Adipose tissue (tissue), 3 donors: ENCODE data around the gene TMEM69. TPM values are rescaled to one million over a fixed set of nuclear protein-coding genes. Genes with fewer than 3 reads are reported as not detected.
"Not testable (repeated sequence)": the region's sequence is repeated elsewhere in the genome, so short reads cannot be mapped to it uniquely, and the experiment has no call there.

Experiments used
- H3K27ac ChIP-seq: one replicate; pipeline ENCODE4 v1.5.1; 2013; ENCODE audit warnings: low read depth, low read length
- WGBS, 3 donors: extraction: QIAGEN DNeasy Blood & Tissue Kit; methylation state at CpG; one replicate each; pipeline ENCODE4 v1.1.7; 2013; 5-methylcytosine and 5-hydroxymethylcytosine counted together
- polyA plus RNA-seq, 3 donors: library from polyadenylated mRNA; stranded (reverse); fragments of 200-250 nt; gene quantifications; one replicate each; pipeline ENCODE4 v1.2.3, GENCODE V29; 2013
- donor health status: healthy with polysubstance abuse.
- donor health status: Bipolar disorder and iron deficiency.
- donor health status: healthy.

The TMEM69 gene
- polyA plus RNA-seq, 3 donors, result 13.8 to 18.2 (median 16.7) TPM

DNA sequence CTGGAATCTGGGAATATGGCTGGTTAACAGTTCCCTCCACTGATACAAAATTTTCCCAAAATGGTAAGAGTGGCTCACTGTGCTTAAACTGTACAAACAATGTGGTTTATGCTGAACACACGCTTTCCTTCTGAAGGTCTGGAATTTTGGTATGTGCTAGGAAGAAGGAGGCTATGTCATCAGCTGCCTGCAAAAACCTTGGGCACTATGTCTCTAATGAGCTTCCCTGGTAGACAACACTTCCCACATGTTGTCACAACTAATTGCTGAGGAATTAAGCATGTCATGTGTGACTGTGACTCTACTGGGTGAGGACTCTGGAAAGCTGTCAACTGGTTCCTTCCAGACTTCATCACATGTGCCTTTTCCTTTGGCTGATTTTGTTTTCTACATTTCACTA lies 33.2 kb downstream of the TMEM69 start:
- WGBS, 3 donors, result 90 to 94% (median 93%) methylated on average over 1 of the region's 1 CpG
- H3K27ac ChIP-seq, result no peak overlapping the region

DNA sequence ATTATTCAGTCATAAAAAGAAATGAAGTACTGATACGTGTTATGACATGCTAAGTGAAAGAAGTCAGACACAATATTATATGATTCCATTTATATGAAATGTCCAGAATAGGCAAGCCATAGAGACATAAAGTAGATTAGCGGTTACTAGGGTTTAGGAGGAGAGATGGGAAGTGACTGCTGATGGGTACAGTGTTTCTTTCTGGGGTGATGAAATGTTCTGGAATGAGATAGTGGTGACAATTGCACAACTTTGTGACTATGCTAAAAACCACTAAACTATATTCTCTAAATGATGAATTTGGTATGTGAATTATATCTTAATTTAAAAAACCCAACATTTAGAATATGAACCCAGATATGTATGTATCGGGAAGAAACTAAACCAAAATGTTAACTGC lies 34.8 kb downstream of the TMEM69 start:
- no peak overlapping the region for H3K27ac ChIP-seq
- 81 to 99% (median 85%) methylated on average over 3 of the region's 3 CpGs for whole genome bisulfite sequencing, 3 donors

DNA sequence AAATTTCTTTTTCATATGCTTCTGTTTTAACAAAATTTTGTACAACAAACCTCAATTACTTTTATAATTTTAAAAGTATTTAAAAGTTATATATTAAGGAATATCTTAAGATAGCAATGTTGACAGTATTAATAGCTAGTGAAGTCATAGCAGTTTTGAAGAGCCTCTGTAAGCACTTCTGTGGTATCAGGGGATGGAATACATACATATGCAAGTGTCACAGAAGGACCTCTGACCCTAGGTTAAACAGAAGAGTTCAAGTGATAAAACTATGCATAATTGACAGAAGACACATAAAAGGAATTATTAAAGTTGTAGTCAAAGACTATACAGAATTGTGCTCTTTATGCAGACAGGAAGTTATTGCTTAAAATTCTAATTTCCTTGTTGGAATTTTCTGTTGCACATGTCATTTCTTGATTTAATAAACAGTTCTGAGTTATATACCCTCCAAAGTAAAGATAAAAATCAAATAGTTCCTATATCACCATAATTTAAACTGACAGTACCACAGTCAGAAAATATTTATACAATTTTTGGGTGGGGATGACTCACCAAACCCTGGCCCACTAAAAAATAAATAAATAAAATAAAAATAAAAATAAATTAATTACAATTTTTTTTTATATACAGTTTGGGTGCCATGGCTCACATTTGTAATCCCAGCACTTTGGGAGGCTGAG lies 35.4 kb downstream of the TMEM69 start:
- no peak overlapping the region for H3K27ac ChIP-seq

DNA sequence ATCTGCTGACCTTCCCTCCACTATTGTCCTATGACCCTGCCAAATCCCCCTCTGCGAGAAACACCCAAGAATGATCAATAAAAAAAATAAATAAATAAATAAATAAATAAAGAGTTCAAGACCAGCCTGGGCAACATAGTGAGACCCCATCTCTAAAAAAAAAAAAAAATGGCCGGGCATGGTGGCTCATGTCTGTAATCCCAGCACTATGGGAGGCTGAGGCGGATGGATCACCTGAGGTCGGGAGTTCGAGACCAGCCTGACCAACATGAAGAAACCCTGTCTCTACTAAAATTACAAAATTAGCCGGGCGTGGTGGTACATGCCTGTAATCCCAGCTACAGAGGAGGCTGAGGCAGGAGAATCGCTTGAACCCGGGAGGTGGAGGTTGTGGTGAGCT lies 38.0 kb downstream of the TMEM69 start:
- 96 to 98% (median 97%) methylated on average over 9 of the region's 9 CpGs for WGBS, 3 donors

DNA sequence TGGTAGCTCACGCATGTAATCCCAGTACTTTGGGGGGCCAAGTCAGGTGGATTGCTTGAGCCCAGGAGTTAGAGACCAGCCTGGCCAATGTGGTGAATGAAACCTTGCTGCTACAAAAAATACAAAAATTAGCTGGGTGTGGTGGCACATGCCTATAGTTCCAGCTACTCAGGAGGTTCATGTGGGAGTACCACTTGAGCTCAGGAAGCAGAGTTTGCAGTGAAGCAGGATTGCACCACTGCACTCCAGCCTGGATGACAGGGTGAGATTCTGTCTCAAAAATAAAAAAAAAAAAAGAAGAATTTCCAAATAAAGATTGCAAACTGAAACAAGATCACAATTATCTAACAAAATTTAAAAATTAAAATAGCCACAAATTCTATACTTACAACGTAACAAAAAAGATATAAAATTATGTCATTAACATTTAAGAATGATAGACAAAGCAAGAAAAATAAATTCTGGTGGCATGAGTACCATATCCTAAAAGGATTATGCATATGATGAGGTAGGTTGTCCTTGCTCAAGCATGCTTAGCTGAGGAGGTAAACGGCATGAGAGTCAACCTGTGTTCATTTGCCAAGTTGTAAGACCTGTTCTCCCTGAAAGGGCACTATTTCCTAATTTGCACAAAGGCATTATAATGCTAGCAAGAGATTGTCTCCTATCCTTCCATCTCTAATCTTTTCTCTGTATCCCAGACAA lies 42.2 kb downstream of the TMEM69 start:
- 71 to 79% (median 78%) methylated on average over 3 of the region's 3 CpGs for WGBS, 3 donors
- H3K27ac ChIP-seq, result no peak overlapping the region

More for the DNA sequence above, 38.0 kb downstream of the TMEM69 start:
- H3K27ac ChIP-seq, result not testable (repeated sequence)

DNA sequence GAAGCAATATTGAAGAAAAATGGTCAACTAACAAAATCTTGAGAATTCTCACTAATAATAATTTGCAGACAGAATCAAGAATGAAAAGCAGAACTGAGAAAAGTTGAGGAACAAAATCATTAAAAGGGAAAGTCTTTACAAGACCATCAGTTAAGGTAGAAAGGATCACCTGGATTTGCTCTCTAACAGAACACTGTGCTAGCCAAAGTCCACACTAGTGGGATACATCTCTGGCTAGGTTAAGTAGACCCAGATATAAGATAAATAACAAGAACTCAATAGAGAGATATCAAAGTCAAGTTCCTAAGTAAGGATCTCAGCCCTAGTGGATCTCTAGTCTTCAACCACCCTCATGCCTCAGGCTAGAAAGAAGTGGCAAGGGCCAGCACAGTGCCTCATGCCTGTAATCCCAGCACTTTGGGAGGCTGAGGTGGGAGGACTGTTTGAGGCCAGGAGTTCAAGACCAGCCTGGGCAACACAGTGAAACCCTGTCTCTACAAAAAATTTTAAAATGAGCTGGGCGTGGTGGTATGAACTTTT lies 42.9 kb downstream of the TMEM69 start:
- H3K27ac ChIP-seq, result no peak overlapping the region

DNA sequence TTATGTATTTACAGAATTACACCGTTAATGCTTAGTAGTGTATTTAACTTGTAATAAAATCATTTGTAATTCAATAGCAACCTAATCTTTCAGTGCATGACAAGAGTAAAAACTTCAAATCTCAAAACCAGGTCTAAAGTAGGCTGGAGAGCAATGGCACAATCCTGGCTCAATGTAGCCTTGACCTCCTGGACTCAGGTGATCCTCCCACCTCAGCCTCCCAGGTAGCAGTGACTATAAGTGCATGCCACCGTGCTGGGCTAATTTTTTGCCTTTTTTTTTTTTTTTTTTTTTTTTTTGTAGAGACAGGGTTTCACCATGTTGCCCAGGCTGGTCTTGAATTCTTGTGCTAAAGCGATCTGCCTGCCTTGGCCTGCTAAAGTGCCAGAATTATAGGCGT lies 51.2 kb downstream of the TMEM69 start:
- 95 to 97% (median 97%) methylated on average over 4 of the region's 4 CpGs for WGBS, 3 donors
- no peak overlapping the region for H3K27ac ChIP-seq

More for the DNA sequence above, 42.9 kb downstream of the TMEM69 start:
- 91 to 100% (median 100%) methylated on average over 1 of the region's 1 CpG for WGBS, 3 donors

DNA sequence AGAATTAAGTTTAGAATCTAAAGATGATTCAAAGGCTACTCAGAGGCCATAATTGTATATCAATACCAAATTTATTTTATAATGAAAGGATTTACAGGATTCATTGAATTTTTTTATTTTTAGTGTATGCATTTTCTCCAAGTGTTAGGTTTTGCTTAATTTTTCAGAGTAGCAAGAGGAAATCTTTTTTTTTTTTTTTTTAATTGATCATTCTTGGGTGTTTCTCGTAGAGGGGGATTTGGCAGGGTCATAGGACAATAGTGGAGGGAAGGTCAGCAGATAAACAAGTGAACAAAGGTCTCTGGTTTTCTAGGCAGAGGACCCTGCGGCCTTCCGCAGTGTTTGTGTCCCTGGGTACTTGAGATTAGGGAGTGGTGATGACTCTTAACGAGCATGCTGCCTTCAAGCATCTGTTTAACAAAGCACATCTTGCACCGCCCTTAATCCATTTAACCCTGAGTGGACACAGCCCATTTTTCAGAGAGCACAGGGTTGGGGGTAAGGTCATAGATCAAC lies 51.7 kb downstream of the TMEM69 start:
- WGBS, 3 donors, result 83 to 90% (median 88%) methylated on average over 4 to 5 of the region's 5 CpGs

More for the DNA sequence above, 51.7 kb downstream of the TMEM69 start:
- H3K27ac ChIP-seq, result not testable (repeated sequence)

Other genes starting within 250 kb of the TMEM69 start
- gene TESK2, start 197.0 kb upstream of the TMEM69 start, polyA plus RNA-seq, result 1 to 10 TPM; 2.1 to 3.8 (median 3.8) TPM
- gene CCDC163, start 188.1 kb upstream of the TMEM69 start, polyA plus RNA-seq, result 1 to 10 TPM in 2 of 3 donors, under 1 TPM in 1; 0.80 to 4.1 (median 1.0) TPM
- 1 to 10 TPM; 2.4 to 3.9 (median 2.8) TPM for gene MMACHC, start 187.9 kb upstream of the TMEM69 start, polyA plus RNA-seq
- 100 to 1,000 TPM; 123 to 508 (median 363) TPM for gene PRDX1, start 166.3 kb upstream of the TMEM69 start, polyA plus RNA-seq
- 100 to 1,000 TPM; 108 to 162 (median 158) TPM for gene AKR1A1, start 137.4 kb upstream of the TMEM69 start, polyA plus RNA-seq
- 100 to 1,000 TPM in 1 of 3 donors, 10 to 100 TPM in 2; 37.2 to 117 (median 92.1) TPM for gene NASP, start 104.1 kb upstream of the TMEM69 start, polyA plus RNA-seq
- 1 to 10 TPM in 1 of 3 donors, under 1 TPM in 2; 0.58 to 2.7 (median 0.77) TPM for gene CCDC17, start 64.1 kb upstream of the TMEM69 start, polyA plus RNA-seq
- 10 to 100 TPM; 31.8 to 40.2 (median 33.6) TPM for gene GPBP1L1, start 1.6 kb upstream of the TMEM69 start, polyA plus RNA-seq
- gene IPP, start 62.5 kb downstream of the TMEM69 start, polyA plus RNA-seq, result 1 to 10 TPM; 4.8 to 9.1 (median 5.3) TPM
- gene MAST2, start 115.4 kb downstream of the TMEM69 start, polyA plus RNA-seq, result 10 to 100 TPM in 1 of 3 donors, 1 to 10 TPM in 2; 4.4 to 11.4 (median 7.7) TPM